GM18909 (cell line): ENCODE data around the gene ZSCAN10.

Source experiments
- ATAC-seq: cut with Tn5 transposase; IDR thresholded peaks from one replicate; pipeline ENCODE4 v1.9.1; 2021; ENCODE audit warnings: mild to moderate bottlenecking; ENCODE audit not compliant: unreplicated experiment, poor library complexity

The ZSCAN10 gene

GRCh38 chr16:3051494-3051893 is 47.6 kb downstream of the ZSCAN10 start:
- ATAC-seq, result no peak

- no peak for ATAC-seq
Measured at GRCh38 chr16:3051009-3051408, 48.1 kb downstream of the ZSCAN10 start.

GRCh38 chr16:3050487-3050886 is 48.6 kb downstream of the ZSCAN10 start:
- no peak for ATAC-seq

GRCh38 chr16:3049921-3050481 is 49.1 kb downstream of the ZSCAN10 start:
- no peak for ATAC-seq

GRCh38 chr16:3047387-3047720 is 51.7 kb downstream of the ZSCAN10 start:
- no peak for ATAC-seq

GRCh38 chr16:3046641-3047386 is 52.3 kb downstream of the ZSCAN10 start:
- ATAC-seq, result no peak

GRCh38 chr16:3045758-3046640 is 53.1 kb downstream of the ZSCAN10 start, which contains the start of gene MMP25:
Gene MMP25, plus strand, starts transcription at chr16:3046561. Its CDS starts 357 bp downstream, at chr16:3046918.
- ATAC-seq, result no peak

- no peak for ATAC-seq
Measured at GRCh38 chr16:3044708-3045107, 54.4 kb downstream of the ZSCAN10 start.

- no peak for ATAC-seq
Measured at GRCh38 chr16:3042376-3042775, 56.7 kb downstream of the ZSCAN10 start.

GRCh38 chr16:3038896-3039295 is 60.2 kb downstream of the ZSCAN10 start:
- no peak for ATAC-seq
